Panc1 (cell line): Measurements from ENCODE around the gene DPAGT1. TPM values are rescaled to one million over a fixed set of nuclear protein-coding genes. Genes with fewer than 3 reads are reported as not detected.

Experiments
- ATAC-seq: fragments of 200-7000 bp; cut with Tn5 transposase; 2 replicates; pipeline ENCODE4 v1.9.1; 2020; ENCODE audit warnings: mild to moderate bottlenecking, moderate library complexity
- BruUV-seq: library from RNA; stranded (reverse); fragments of 400-500 nt; replicated peaks from 2 replicates; lab custom pipeline; 2021; lab: Mats Ljungman, UMichigan
- CTCF ChIA-PET: fragments of 300-600 bp; sonication (Branson Sonifier 250); formaldehyde crosslinking; loops from one replicate; lab custom pipeline; 2022; ENCODE audit warnings: antibody characterized with exemption; lab: Charles Lee
- POLR2A ChIA-PET: fragments of 300-600 bp; sonication (Branson Sonifier 250); formaldehyde crosslinking; loops from one replicate; lab custom pipeline; 2022; ENCODE audit warnings: antibody characterized with exemption; lab: Charles Lee
- DNase-seq: peaks from one replicate; pipeline ENCODE4 v3.0.0-alpha.2; 2010; ENCODE audit warnings: low read depth, low spot score
- H3K27ac ChIP-seq: 2 replicates; pipeline ENCODE4 v1.5.1; 2011; ENCODE audit warnings: mild to moderate bottlenecking, low read length, inconsistent platforms
- H3K27me3 ChIP-seq: fragments of 200-500 bp; sonication (Bioruptor generic); 2 replicates; pipeline ENCODE4 v1.6.0; 2014; ENCODE audit warnings: low read length, inconsistent platforms; ENCODE audit not compliant: control insufficient read depth, insufficient read depth
- H3K36me3 ChIP-seq: fragments of 200-500 bp; sonication (Bioruptor generic); 2 replicates; pipeline ENCODE4 v1.5.1; 2014; ENCODE audit warnings: inconsistent platforms, mild to moderate bottlenecking, low read length, moderate library complexity; ENCODE audit not compliant: control insufficient read depth, insufficient read depth
- H3K4me1 ChIP-seq: 2 replicates; pipeline ENCODE4 v1.5.1; 2011; ENCODE audit warnings: inconsistent platforms, mild to moderate bottlenecking, low read length, moderate library complexity; ENCODE audit not compliant: control insufficient read depth, insufficient read depth
- H3K4me3 ChIP-seq, 2 experiments: 2 replicates each; pipeline ENCODE4 v1.5.1; 2011 to 2012; ENCODE audit warnings: low read depth in 2 of 2, low read length in 2 of 2, mild to moderate bottlenecking in 2 of 2, inconsistent platforms in 1 of 2, moderate library complexity in 1 of 2
- H3K9me3 ChIP-seq: fragments of 200-500 bp; sonication (Bioruptor generic); 2 replicates; pipeline ENCODE4 v1.5.1; 2014; ENCODE audit warnings: low read depth, mild to moderate bottlenecking, inconsistent platforms, low read length, moderate library complexity; ENCODE audit not compliant: control insufficient read depth, insufficient read depth
- POLR2AphosphoS5 ChIP-seq: IDR thresholded peaks from 2 replicates; pipeline ENCODE4 v1.6.1; 2012; ENCODE audit warnings: mild to moderate bottlenecking, low read depth, low read length, moderate library complexity
- SIN3A ChIP-seq: IDR thresholded peaks from 2 replicates; pipeline ENCODE4 v1.6.1; 2012; ENCODE audit warnings: low read depth, mild to moderate bottlenecking, low read length, moderate library complexity, borderline replicate concordance; ENCODE audit not compliant: insufficient read depth
- TCF7L2 ChIP-seq: IDR thresholded peaks from 2 replicates; pipeline ENCODE4 v1.6.1; 2011; ENCODE audit warnings: mild to moderate bottlenecking, low read depth, low read length, inconsistent platforms
- in situ Hi-C: cut with HindIII; loops from 2 replicates; pipeline ENCODE4 v1.10.0; 2016; ENCODE audit warnings: low sequenced_read_pairs, low pct_unique_long_range_greater_than_20kb
- intact Hi-C: fragments of 100-400 bp; cut with micrococcal nuclease; formaldehyde crosslinking; loops from one replicate; pipeline ENCODE4 v1.10.0; 2022; ENCODE audit not compliant: unreplicated experiment
- total RNA-seq: library from RNA; stranded (reverse); gene quantifications from one replicate; pipeline ENCODE4 v1.2.1, GENCODE V29; 2021; ENCODE audit not compliant: unreplicated experiment
- TF ChIP-seq, protein P1 (sequence below), 2 experiments: IDR thresholded peaks; 2 replicates each; pipeline ENCODE4 v1.6.1; 2011 to 2012; ENCODE audit warnings: low read depth in 2 of 2, control low read depth in 1 of 2, low read length in 1 of 2, mild to moderate bottlenecking in 1 of 2, moderate library complexity in 1 of 2; ENCODE audit not compliant: insufficient read depth in 1 of 2
- TF ChIP-seq, protein P2 (sequence below): fragments of 450-650 bp; IDR thresholded peaks from 2 replicates; pipeline ENCODE4 v1.5.1; 2017; ENCODE audit warnings: mild to moderate bottlenecking

Gene DPAGT1
- total RNA-seq, 1 experiment from 2014 or later: 72.1 TPM

DNA sequence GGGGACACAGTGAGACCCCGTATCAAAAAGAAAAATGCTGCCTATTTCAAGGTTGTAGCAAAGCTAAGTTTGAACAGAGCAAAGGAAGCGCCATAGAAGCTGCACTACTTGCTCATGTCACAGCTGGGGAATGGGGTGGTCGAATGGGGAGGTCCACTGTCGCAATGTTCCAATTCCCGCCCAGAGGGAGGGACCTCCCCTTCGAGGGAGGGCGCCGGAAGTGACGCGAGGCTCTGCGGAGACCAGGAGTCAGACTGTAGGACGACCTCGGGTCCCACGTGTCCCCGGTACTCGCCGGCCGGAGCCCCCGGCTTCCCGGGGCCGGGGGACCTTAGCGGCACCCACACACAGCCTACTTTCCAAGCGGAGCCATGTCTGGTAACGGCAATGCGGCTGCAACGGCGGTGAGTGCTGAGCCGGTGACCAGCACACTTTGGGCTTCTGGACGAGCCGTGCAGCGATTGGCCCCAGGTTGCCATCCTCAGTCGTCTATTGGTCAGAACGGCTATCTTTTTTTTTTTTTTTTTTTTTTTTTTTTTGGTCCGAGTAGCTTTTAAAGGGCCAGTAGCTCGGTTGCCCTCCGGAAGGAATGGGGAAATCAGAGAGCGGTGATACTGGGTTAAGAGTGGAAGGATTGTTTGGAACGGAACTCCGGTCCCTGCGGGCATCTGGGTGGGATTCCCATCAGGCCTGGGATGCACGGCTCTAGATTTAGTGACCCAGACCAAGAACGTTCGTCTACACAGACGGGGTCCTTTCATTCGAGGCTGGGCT is 16.8 kb downstream of the DPAGT1 start, which contains the start of gene HMBS:
HMBS (plus strand) TSS at position 219 of the 774 bp plus-strand sequence; CDS start at position 372, 153 bp downstream.
- DNase-seq (peak; percentile 91), ATAC-seq (peak; percentile 98)
- Histone ChIP-seq H3K4me3 (peak within 1 kb of the TSS; percentile 73 to 92), H3K4me1 (peaks cover 10% of the 10 kb centered on the region), H3K27me3 (no peaks in the 10 kb centered on the region), H3K27ac (peak within 1 kb of the TSS; percentile 94), H3K36me3 (no peaks in the 10 kb centered on the region; the same call in 1 of the 2 replicates), H3K9me3 (no peaks in the 10 kb centered on the region)
- in situ Hi-C loops: no loop called here
- ChIA-PET CTCF (interaction anchor here (0.8 kb wide), 1 partner anchor 30 kb away, joined by 3 read pairs; no protein-coding TSS in a partner anchor), POLR2A (interaction anchor here (0.5 to 1.3 kb wide), 8 partner anchors 17 to 622 kb away, joined by 3 to 20 read pairs (median 4); partner anchors contain the start of gene VPS11)
- intact Hi-C loops: no loop called here
- TF ChIP-seq, protein P1, sequence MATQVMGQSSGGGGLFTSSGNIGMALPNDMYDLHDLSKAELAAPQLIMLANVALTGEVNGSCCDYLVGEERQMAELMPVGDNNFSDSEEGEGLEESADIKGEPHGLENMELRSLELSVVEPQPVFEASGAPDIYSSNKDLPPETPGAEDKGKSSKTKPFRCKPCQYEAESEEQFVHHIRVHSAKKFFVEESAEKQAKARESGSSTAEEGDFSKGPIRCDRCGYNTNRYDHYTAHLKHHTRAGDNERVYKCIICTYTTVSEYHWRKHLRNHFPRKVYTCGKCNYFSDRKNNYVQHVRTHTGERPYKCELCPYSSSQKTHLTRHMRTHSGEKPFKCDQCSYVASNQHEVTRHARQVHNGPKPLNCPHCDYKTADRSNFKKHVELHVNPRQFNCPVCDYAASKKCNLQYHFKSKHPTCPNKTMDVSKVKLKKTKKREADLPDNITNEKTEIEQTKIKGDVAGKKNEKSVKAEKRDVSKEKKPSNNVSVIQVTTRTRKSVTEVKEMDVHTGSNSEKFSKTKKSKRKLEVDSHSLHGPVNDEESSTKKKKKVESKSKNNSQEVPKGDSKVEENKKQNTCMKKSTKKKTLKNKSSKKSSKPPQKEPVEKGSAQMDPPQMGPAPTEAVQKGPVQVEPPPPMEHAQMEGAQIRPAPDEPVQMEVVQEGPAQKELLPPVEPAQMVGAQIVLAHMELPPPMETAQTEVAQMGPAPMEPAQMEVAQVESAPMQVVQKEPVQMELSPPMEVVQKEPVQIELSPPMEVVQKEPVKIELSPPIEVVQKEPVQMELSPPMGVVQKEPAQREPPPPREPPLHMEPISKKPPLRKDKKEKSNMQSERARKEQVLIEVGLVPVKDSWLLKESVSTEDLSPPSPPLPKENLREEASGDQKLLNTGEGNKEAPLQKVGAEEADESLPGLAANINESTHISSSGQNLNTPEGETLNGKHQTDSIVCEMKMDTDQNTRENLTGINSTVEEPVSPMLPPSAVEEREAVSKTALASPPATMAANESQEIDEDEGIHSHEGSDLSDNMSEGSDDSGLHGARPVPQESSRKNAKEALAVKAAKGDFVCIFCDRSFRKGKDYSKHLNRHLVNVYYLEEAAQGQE (IDR thresholded peaks at IDR 0.05; ENCODE audit: insufficient read depth in 1 of 2, low read depth in 2 of 2, low read length in 1 of 2): no peak
- TF ChIP-seq TCF7L2 (no peak), SIN3A (peak; percentile 75; the same call in 1 of the 2 replicates), POLR2AphosphoS5 (peak; percentile 99)
- TF ChIP-seq, protein P2, sequence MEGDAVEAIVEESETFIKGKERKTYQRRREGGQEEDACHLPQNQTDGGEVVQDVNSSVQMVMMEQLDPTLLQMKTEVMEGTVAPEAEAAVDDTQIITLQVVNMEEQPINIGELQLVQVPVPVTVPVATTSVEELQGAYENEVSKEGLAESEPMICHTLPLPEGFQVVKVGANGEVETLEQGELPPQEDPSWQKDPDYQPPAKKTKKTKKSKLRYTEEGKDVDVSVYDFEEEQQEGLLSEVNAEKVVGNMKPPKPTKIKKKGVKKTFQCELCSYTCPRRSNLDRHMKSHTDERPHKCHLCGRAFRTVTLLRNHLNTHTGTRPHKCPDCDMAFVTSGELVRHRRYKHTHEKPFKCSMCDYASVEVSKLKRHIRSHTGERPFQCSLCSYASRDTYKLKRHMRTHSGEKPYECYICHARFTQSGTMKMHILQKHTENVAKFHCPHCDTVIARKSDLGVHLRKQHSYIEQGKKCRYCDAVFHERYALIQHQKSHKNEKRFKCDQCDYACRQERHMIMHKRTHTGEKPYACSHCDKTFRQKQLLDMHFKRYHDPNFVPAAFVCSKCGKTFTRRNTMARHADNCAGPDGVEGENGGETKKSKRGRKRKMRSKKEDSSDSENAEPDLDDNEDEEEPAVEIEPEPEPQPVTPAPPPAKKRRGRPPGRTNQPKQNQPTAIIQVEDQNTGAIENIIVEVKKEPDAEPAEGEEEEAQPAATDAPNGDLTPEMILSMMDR: no peak
- BruUV-seq: no TSS peak

DNA sequence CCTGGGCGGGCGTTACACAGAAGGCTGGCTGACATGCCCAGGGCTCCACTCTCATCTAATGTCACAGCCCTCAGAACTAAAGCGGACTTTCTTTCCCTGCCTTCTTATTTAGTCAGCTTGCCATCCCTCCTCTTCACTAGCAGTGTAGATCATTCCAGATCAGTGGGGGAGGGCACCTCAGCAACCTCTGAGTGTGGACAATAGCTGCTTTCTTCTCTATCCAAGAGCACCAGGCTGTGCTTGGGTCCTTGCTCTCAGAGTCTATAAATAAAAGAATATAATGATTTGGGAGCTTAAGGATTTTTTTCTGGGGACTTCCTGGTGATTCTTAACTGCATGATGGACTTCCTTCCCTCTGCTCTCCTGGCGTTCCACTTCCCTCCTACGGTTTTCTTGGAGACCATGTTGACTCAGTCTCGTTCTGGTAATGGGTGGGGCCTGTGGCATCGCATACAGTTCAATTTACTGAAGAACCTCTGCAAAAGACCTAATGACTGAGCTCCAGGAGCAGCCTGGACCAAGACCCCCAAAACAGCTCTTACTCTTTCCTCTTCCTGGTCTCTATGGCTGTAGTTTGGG is 19.9 kb downstream of the DPAGT1 start:
- intact Hi-C loops: no loop called here
- no peak for TF ChIP-seq SIN3A
- TF ChIP-seq, protein P2: no peak
- no peak for TF ChIP-seq TCF7L2
- no peak for TF ChIP-seq POLR2AphosphoS5
- TF ChIP-seq, protein P1 (IDR thresholded peaks at IDR 0.05; ENCODE audit: insufficient read depth in 1 of 2, low read depth in 2 of 2, low read length in 1 of 2): no peak
- DNase-seq (no peak), ATAC-seq (no peak)
- H3K9me3 ChIP-seq: no peaks in the 10 kb centered on the region
- H3K27me3 ChIP-seq: no peaks in the 10 kb centered on the region
- in situ Hi-C loops: no loop called here
- H3K36me3 ChIP-seq: no peaks in the 10 kb centered on the region; the same call in 1 of the 2 replicates
- ChIA-PET CTCF (no interaction called here), POLR2A (no interaction called here)
- H3K4me1 ChIP-seq: peaks cover 10% of the 10 kb centered on the region
- H3K4me3 ChIP-seq: no peak overlapping the region
- H3K27ac ChIP-seq: no peak overlapping the region
- no TSS peak for BruUV-seq
